Inflammatory macrophage (primary cell): ENCODE results near the gene PARP16.
"Not testable (repeated sequence)": the region's sequence is repeated elsewhere in the genome, so short reads cannot be mapped to it uniquely, and the experiment has no call there.

Experiments used
- DNase-seq, 2 donors: peaks; one replicate each; pipeline ENCODE4 v3.0.0-alpha.2; 2020 to 2022

Gene PARP16

DNA sequence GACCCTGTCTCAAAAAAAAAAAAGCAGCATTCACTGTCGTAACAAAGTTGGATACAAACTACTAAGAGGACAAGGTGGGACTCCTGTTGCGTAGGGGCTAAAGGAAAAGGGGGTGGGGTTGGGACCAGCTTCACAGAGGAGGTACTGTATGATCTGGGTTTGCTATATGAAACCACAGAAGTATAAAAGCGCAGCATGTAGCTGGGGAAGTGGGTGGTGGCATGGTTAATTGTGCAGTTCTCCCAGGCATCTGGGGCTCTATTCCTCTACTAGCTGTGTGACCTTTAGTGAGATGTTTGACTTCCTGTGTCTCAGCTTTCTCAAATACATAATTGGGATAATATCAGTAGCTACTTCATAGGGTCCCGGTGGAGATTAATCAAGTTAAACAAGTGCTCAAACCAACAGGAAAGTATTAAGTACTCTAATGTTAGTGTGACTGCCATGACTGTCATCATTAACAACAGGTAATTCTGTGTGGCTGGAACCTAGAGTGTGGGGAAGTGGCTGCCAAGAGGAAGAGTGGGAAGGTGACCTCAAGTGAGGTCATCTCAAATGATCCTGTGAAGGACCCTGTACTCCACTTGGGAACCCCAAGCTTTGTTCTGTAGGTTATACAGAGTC, 11.5 kb downstream of the PARP16 start:
- peak; percentile 14 to 28 for DNase-seq

DNA sequence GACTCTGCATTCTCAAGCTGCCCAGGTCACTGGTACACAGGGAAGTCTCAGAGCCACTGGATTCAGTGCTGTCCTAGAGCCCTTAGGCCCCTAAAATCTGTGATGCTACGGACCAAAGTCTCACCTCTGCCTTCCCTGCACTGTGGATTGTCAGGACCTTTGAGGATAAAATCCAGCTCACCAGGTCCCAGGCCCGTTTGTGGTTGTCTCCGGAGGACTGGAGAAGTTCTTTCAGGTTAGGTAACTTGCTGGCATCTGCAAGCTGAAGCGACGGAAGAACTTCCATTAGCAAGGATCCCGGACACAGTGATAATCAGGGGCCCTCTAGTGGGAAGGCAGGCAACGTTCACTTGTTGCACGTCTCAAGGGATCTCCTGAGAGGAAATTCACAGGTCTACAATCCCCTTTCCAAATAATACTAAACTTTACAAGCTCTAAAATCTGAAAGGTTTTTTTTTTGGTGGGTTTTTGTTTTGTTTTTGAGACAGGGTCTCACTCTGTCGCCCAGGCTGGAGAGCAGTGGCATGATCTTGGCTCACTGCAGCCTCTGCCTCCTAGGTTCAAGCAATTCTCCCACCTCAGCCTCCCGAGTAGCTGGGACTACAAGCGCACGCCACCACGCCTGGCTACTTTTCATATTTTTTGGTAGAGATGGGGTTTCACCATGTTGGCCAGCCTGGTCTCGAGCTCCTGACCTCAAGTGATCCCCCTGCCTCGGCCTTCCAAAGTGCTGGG, 15.7 kb downstream of the PARP16 start:
- peak; percentile 57 to 71 for DNase-seq

DNA sequence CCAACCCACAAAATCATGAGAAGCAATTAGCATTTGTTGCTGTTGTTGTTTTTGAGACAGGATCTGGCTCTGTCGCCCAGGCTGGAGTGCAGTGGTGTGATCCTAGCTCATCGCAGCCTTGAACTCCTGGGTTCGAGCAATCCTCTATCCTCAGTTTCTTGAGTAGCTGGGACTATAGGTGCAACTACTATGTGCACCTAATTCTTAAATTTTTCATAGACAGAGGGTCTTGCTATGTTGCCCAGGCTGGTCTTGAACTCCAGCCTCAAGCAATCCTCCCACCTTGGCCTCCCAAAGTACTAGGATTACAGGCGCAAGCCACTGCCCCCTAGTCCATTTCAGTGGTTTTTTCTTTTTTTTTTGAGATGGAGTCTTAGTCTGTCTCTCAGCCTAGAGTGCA, 18.3 kb downstream of the PARP16 start:
- no peak for DNase-seq

DNA sequence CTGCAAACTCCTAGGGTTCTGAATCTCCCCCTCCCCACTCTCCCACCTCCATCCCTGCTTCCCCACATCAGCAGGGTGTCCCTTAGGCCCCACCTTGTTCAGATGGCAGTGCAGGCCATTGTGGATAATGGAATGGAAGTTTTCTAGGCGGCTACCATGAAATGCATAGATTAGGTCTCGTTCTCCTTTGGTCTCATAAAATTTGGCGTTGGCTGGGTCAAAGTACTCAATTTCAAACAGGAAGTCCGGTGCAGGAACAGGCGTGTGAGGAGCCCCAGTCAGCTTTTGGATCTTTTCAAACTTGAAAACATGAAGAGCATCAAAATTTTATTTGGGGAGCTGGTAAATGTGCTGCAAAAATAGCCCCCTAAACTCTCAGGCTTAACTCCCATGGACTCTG, 20.2 kb downstream of the PARP16 start:
- no peak for DNase-seq

DNA sequence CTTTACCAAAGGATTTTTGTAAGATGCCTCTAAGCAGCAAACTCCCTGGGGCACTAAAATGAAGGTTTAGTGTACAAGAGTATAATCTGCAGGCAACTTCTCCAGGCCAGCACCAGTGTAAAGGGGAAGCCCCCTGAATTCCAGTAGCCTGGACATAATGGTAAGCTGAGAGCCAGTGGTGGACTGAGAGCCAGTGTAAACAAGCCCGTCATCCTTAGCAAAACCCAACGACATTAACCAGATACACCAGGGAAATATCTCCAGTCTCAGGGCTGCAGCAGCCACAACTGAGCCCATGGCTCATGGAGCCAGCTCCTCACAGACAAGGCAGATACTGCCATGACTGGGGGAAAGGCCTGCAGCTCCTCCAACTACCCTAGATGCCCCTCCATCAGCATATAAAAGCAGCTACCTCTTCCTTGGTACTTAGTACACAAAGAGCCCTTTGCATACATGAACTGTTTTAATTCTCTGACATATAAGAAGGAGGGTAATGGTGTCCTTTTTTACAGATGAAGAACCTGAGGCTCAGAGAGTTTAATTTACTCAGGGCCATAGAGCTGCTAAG, 21.7 kb downstream of the PARP16 start:
- no peak for DNase-seq

DNA sequence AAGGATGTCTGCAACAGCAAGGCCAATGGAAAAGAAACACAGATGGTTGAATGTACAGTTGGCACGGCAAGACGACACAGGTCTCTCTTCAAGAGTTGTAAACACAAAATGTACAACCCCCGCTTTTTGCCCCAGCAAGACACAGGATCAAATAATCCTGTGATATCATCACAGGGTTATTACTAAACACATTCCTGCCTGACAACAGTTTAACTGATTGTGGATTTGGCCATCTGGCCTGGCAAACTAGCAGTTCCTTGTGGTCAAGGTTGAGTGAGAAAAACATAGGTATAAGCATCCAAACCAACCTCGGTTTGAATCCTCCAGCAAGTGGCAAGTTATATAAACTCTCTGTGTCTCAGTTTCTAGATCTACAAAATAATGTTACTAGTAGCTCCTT, 23.4 kb downstream of the PARP16 start:
- DNase-seq, result no peak

DNA sequence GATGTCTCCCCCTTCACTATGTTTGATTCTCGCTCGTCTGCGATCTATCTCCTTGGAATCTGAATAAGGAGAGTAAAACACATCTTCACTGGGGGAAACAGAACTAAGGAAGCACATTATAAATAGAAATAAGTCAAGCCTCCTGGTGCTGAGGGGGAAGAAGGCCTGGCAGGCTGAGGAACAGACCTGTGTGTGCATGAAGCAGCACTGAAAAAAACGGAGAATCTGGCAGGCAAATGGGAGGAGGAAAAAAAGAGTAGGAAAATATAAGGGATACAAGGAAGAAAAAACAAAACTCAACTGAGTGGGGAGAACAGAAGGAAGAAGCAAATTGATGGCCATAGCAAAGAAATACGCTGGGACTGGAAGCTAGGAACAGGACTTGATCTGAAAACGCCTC, 25.7 kb downstream of the PARP16 start:
- DNase-seq, result no peak

DNA sequence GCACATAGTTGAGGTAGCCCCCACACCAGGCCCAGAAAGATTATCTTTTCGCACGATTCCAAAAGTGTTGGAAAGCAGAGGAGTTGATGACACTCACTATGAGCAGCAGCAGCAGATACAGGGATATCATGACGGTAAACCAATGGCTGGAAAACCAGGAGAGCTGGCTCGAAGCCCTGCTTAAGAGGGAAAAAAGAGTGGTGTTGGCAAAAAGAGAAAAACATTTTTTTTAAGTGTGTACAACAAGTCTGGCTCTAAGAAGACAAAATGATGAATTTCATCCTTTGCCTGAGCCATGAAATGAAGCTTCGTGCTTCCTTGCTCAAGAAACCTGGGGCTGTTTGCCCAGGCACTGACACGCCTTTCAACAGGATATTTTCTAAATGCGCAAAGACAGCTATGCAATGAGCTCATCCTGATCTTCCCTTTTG, 27.3 kb downstream of the PARP16 start:
- no peak for DNase-seq

DNA sequence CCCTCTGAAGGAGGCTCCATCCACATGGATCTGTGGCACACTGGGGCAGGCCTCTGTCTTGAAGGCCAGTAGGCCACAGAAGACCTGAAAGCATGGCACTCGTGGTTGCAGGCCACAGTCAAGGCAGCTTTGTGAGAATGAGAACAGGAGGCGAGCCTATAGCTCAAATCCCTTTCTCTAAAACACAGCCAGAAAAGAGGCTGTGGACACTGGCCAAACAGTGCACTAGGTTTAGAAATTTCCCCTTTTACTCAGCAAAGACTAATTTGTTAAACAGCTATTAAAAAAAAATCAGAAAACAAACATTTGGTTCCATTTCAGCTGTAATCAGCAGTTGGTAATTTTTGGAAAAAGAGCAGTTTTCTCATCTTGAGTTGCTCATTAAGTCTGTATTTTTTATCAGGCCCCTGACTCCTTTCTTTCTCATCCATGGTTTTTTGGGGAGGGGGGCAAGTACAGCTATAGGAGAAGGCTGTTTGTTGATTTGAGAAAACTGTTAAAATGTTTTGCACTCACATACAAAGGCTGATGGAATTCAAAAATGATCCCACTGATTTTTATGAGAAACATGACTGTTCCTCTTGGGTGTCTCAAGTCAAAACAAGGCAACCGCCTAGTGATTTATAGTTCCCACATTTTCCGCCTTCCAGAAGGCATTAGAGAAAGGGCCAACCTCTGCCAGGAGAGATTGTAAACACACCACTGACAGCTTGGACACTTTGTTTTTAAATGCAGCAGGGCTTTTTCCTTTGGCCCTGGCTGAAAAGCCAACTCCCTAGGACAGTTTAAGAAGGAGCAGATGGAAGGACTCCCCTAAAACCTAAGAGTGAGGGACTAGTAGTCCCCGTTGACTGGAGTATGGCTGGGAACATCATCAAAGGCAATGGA, 28.1 kb downstream of the PARP16 start:
- DNase-seq, result no peak

DNA sequence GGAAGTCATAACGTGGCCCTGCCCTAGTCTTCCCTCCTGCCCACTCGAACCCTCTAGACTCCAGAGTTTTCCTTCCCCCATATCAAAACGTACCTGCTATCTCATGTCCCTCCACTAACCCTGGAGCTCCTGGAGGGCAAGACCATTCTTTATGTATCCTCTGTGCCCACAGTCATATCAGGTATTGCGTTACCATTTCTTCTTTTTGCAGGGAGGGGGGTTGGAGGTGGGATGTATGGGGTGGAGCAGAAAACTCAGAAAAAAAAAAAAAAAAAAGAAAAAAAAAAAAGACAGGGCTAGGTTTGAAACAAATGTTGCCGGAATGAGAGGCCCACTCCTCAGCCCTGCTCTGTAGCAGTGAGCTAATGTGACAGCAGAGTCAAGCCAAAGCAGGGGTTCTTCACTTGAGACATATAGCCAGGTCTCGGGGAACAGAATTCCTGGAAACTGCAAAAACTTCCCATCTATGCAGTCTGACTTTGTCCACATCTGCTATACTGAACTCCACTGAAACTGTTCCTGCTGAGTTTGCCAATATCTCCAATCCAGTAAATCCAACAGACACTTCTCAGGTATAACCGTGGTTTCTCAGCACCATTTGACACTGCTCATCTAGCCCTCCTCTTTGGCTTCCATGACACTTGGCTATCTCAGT, 31.1 kb downstream of the PARP16 start:
- no peak for DNase-seq

DNA sequence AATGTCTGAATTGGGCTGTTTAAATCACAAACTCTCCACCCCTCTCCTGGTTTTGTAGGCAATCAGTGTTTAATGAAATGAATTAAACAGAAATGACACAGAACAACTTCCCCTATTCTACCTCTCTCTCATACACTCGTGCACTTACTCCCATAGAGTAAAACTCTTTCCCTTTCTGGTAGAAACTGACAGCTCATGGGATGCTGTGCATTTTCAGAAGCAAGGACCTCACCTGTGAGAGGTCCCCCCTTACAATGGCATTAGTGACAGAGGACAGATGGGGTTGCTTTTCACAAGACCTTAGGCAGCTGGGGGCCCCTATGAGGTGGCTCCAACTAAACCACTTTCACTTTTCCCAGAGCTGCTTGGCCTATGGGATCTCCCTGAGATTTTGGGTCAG, 31.9 kb downstream of the PARP16 start:
- DNase-seq, result no peak

DNA sequence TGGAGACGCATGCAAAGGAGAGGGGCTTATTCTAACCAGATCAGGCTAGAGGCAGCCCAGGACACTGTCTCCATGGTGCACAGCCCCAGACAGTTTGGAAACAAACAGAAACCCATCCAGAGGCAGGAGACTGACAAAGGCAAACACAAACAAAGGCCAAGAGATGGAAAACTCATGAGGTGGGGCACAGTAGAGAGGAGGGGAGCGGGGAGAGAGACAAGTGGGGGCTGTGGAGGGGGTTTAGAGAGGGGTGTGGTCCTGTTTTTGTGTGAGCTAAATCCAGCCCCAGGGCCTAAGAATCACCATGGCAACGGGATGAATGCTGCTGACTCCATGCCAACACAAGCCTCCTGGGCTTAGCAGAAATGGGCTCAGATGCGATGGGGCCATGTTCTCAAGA, 32.3 kb downstream of the PARP16 start:
- no peak for DNase-seq

DNA sequence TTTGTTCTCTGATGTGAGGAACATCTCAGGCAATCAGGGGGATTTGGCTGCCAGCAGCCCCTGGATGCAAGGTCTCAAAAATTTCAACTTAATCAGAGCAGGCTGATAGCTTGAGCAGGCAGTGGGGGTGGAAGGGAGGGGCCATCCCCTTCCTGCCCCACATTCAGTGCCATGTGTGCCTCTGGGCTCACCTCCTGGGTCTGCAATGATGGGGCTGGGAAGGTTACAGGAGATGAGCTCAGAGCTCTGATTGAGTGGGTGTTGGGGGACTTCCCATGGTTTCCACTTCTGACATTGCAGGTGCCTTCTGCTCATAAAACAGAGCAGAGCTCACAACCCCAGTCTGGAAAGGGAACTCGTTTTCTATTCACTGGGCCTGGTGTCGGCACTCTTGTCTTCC, 37.0 kb downstream of the PARP16 start:
- peak in 1 of 2 donors; percentile 15 for DNase-seq

DNA sequence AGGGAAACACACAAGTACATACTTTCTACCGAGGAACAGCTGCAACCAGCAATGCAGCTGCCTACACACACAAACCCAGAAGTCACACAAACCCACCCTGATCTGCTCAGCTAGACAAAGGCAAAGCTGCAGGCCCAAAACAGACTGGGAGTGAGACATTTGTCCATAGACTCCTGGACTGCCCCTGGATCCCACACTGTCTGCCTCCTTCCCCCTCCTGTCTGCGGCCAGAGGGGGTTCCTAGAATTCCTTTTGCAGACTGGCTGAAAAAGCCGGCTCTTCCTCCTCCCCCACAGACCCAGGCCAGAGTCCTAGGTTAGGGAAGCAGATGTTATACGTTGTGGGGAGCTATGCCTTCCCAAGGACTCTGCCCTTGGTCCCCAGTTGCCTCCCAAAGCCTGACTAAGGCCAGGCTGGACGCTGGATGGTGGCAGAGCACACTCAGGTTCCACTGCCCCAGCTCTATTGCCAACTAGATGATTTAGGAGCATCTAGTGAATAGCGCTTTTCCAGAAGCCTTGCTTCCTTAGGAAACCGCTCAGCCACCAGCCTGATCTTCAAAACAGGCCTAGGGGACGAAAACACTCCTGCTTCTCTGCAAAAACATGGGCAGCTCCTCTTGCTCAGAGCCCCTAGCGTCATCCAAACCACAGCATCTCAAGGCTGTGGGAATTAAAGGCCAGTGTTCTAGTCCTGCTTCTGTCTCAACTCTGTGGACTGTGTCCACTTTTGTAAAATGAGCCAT, 38.0 kb downstream of the PARP16 start:
- no peak for DNase-seq

DNA sequence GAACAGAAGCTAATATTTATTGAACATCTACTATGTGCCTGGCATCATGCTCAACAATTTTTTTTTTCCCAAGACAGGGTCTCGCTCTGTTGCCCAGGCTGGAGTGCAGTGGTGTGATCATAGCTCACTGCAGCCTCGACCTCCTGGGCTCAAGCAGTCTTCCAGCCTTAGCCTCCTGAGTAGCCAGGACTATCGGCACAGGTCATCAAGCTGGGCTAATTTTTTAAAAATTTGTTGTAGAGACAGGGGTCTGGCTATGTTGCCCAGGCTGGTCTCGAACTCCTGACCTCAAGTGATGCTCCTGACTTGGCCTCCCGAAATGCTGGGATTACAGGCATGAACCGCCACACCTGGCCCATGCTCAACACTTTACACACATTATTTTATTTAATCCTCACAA, 39.7 kb downstream of the PARP16 start:
- no peak for DNase-seq

DNA sequence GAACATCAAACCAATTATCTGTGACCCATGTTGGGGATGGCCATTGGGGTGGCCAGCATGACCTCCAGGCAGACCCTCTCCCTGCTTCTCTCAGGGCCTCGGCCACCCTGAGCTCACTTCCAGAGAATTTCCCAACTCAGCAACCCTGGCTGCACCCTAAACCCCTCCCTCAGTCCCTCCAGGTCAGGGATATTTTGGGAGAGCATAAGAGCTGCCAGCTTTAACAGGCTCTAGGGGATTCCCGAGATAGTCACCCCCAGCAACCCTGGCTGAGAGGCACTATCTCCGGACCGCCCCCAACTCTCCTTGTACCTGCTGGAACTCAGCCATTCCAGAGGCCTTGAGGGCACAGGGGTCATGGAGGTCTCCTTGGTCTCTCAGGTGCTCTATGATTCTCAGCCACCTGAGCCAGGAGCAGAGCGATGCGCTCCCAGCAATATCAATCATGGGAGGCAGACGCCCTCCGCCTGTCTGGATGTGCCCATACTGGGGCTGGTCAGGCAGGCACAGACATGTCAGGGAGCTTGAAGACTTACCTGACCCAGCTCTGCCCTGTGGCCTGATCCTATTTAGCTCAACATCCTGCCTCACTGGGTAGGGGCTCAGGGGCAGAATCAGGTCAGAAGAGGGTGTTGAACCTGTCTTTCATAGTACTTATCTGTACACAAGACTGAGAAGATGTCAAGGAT, 40.5 kb downstream of the PARP16 start:
- DNase-seq, result no peak

DNA sequence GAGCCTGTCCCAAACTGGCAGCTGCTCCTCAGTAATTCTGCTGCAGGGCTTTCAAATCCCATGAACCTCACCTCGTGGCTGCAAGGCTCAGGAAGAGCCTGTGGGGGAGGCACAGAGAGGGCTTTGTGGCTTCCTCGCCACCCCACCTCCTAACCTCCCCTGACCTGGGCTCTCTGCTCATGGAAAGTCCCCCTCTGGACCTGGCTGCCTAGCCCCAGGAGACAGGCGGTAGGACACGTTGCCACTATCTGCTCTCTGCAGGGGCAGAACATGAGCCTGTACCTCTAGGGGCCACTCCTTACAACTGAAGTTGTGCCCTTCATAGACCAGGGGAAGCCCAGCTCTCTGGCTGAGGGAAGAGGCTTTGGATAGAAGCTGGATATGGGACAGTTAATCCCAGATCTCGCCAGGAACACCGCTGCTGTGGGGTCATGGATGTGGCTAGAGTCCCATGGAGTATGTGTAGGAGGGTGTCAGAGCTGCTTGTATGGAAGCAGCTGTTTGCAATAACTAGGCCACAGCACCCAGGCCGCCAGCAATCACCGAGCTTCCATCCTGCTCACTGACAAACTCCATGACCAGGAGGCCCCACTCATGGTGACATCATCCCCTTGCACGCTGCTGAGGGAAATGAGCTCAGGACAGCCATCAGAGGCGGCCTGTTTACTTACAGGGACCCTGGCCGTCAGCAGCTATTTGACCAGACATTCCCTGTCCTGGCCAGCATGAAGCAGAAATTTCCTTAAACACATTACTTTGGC, 41.4 kb downstream of the PARP16 start:
- DNase-seq, result no peak

DNA sequence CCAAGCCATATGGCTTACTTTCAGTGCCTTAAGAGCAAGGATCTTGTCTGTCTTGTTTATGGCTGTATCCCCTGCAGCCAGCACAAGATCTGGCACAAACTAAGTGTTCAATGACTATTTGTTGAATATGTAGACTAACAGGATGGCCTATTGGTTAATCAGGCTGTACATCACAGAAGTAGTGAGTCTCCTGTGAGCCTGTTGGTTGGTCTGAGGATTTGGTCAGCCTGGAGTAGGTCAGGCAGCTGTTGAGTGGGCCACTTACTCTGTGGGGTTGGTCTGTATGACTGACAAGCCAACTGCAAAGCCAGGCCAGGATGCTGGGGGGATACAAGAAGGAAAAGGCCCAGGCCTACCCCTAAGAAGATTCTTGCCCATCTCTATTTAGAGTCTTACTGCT, 42.0 kb downstream of the PARP16 start:
- DNase-seq, result no peak

DNA sequence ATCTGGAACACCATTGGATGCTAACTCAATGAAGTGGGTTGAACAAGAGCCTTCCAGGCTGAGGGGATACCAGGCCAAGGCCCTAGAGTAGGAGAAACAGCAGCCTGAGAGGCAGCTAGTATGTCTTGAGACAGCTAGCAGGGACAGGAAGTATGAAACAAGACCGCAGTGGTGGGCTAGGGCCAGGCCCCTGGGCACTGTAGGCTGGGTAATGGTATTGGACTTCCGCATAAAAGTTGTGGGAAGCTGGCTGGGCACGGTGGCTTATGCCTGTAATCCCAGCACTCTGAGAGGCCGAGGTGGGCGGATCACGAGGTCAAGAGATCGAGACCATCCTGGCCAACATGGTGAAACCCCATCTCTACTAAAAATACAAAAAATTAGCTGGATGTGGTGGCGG, 50.2 kb downstream of the PARP16 start:
- DNase-seq, result not testable (repeated sequence)

DNA sequence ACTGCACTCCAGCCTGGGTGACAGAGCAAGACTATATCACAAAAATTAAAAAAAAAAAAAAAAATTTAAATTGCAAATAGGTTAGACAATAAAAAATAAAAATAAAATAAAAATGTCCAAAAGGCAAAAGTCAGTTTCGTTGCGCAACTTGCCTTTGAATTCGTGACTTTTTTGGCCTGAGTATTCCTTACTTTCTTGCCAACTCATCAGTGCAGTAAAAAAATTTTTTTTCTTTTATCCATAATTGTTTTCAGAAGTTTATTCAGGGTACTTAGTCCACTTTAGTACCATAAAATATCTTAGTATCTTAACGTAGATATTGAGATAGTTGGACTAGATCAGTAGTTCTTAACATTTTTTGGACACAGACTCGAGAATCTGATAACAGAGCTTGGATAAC, 53.0 kb downstream of the PARP16 start:
- no peak for DNase-seq

DNA sequence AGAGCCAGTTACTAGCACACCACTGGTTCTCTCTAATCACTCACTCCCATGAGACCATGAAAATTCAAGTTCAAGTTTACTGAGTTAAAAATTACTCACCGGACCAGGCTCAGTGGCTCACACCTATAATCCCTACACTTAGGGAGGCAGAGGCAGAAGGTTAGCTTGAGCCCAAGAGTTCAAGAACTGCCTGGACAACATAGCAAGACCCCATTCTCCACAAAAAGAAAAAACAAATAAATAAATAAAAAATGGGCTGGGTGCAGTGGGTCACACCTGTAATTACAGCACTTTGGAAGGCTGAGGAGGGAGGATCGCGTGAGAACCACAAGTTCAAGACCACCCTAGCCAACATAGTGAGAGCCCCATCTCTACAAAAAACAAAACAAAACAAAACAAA, 54.2 kb downstream of the PARP16 start:
- no peak for DNase-seq
